Vagina (tissue), 2 donors: ENCODE data around the gene TBC1D8.

Experiments used
- CTCF ChIP-seq, 3 experiments: fragments of 450-650 bp in 2 of 3; fragments of 200-600 bp in 1 of 3; sonication (generic) in 1 of 3; IDR thresholded peaks; one replicate each; pipeline ENCODE4 v1.5.1; 2017 to 2019; ENCODE audit warnings: antibody characterized with exemption in 3 of 3, mild to moderate bottlenecking in 2 of 3, moderate library complexity in 2 of 3
- POLR2A ChIP-seq, 2 donors: fragments of 450-650 bp; IDR thresholded peaks; one replicate each; pipeline ENCODE4 v1.6.1; 2017; ENCODE audit warnings: antibody characterized with exemption in 2 of 2, mild to moderate bottlenecking in 2 of 2, moderate library complexity in 2 of 2
- POLR2AphosphoS5 ChIP-seq, 2 donors: sonication (generic); formaldehyde crosslinking; IDR thresholded peaks; one replicate each; pipeline ENCODE4 v1.9.0; 2017; ENCODE audit warnings: antibody characterized with exemption in 2 of 2, mild to moderate bottlenecking in 2 of 2, low read depth in 1 of 2; ENCODE audit not compliant: insufficient read depth in 1 of 2

GRCh38 chr2:101030866-101031554 is 120.2 kb downstream of the TBC1D8 start:
- TF ChIP-seq POLR2A (IDR thresholded peaks at IDR 0.05), result no peak
- TF ChIP-seq CTCF (IDR thresholded peaks at IDR 0.05), result no peak
- TF ChIP-seq POLR2AphosphoS5 (IDR thresholded peaks at IDR 0.05; ENCODE audit: insufficient read depth in 1 of 2, low read depth in 1 of 2), result no peak
